HepG2 (cell line): ENCODE results near the gene HOXC5. TPM values are rescaled to one million over a fixed set of nuclear protein-coding genes. Genes with fewer than 3 reads are reported as not detected.
"Not testable (repeated sequence)": the region's sequence is repeated elsewhere in the genome, so short reads cannot be mapped to it uniquely, and the experiment has no call there.

Experiments
- ATAC-seq: fragments of 200-7000 bp; cut with Tn5 transposase; 3 replicates; pipeline ENCODE4 v1.9.1; 2020; ENCODE audit warnings: mild to moderate bottlenecking, moderate library complexity
- BruUV-seq: library from RNA; stranded (reverse); fragments of 400-500 nt; replicated peaks from 2 replicates; lab custom pipeline; 2021; lab: Mats Ljungman, UMichigan
- CTCF ChIA-PET: fragments of 300-600 bp; formaldehyde crosslinking; extraction: SDS; loops from one replicate; lab custom pipeline; 2021; ENCODE audit warnings: low total read pairs, inconsistent platforms, low intra/inter-chr PET ratio; lab: Yijun Ruan, JAX
- POLR2A ChIA-PET: fragments of 350-600 bp; sonication (Branson Sonifier 250); formaldehyde crosslinking; loops from one replicate; lab custom pipeline; 2020; ENCODE audit warnings: antibody characterized with exemption, inconsistent platforms; lab: Yijun Ruan, JAX
- DNase-seq: peaks from one replicate; pipeline ENCODE4 v3.0.0-alpha.2; 2015; ENCODE audit warnings: low spot score
- FAIRE-seq: peaks from 3 replicates; lab custom pipeline; 2011; peaks lifted over from hg19 to GRCh38; lab: Jason Lieb, UNC
- H2AFZ ChIP-seq: one replicate; pipeline ENCODE4 v1.6.1; 2011; ENCODE audit warnings: low read length, inconsistent platforms
- H3K27ac ChIP-seq: fragments of 300-600 bp; 3 replicates; pipeline ENCODE4 v1.8.0; 2011; ENCODE audit warnings: mixed run types, mild to moderate bottlenecking, mixed read lengths, low read length, inconsistent platforms; ENCODE audit not compliant: insufficient read depth; ENCODE audit errors: extremely low read length
- H3K27me3 ChIP-seq, 2 experiments: fragments of 200-600 bp in 1 of 2; 2 replicates in 1 of 2; 3 replicates in 1 of 2; pipeline versions ENCODE4 v1.6.0 to v1.8.0; 2011; ENCODE audit warnings: low read length in 2 of 2, mild to moderate bottlenecking in 2 of 2, moderate library complexity in 2 of 2, inconsistent platforms in 1 of 2; ENCODE audit not compliant: insufficient read depth in 2 of 2, control insufficient read depth in 1 of 2
- H3K36me3 ChIP-seq, 2 experiments: fragments of 200-600 bp in 1 of 2; replicated peaks in 1 of 2; 2 replicates in 1 of 2; 3 replicates in 1 of 2; pipeline versions ENCODE4 v1.5.1 to v1.8.0; 2011; ENCODE audit warnings: low read length in 2 of 2, inconsistent platforms in 1 of 2; ENCODE audit not compliant: insufficient read depth in 2 of 2, control insufficient read depth in 1 of 2
- H3K4me1 ChIP-seq: 2 replicates; pipeline ENCODE4 v1.5.1; 2012; ENCODE audit warnings: low read length, inconsistent platforms; ENCODE audit not compliant: insufficient read depth
- H3K4me2 ChIP-seq: 2 replicates; pipeline ENCODE4 v1.6.0; 2011; ENCODE audit warnings: low read depth, low read length, inconsistent platforms
- H3K4me3 ChIP-seq, 3 experiments: fragments of 200-600 bp in 1 of 3; sonication (generic), shearing (Covaris generic) in 1 of 3; replicated peaks in 1 of 3; 2 replicates each; pipeline ENCODE4 v1.5.1; 2011 to 2016; ENCODE audit warnings: low read length in 3 of 3, inconsistent platforms in 2 of 3, low read depth in 2 of 3, mild to moderate bottlenecking in 2 of 3, control low read depth in 1 of 3, mixed read lengths in 1 of 3; ENCODE audit not compliant: insufficient read depth in 1 of 3
- H3K79me2 ChIP-seq: one replicate; pipeline ENCODE4 v1.6.1; 2011; ENCODE audit warnings: low read length, inconsistent platforms; ENCODE audit not compliant: insufficient read depth
- H3K9ac ChIP-seq: 2 replicates; pipeline ENCODE4 v1.6.0; 2011; ENCODE audit warnings: mild to moderate bottlenecking, low read depth, low read length, inconsistent platforms; ENCODE audit not compliant: insufficient read depth
- H3K9me3 ChIP-seq: 2 replicates; pipeline ENCODE4 v1.5.1; 2012; ENCODE audit warnings: mild to moderate bottlenecking, low read length
- H4K20me1 ChIP-seq: 2 replicates; pipeline ENCODE4 v1.6.0; 2011; ENCODE audit warnings: inconsistent platforms, mild to moderate bottlenecking, low read length, moderate library complexity; ENCODE audit not compliant: insufficient read depth
- ZNF720 ChIP-seq: sonication (generic); formaldehyde crosslinking; IDR thresholded peaks from 2 replicates; pipeline ENCODE4 v1.4.0; 2020; ENCODE audit warnings: missing genetic modification reagents
- WGBS: methylation state at CpG from one replicate; pipeline ENCODE4 v1.1.6; 2017; ENCODE audit warnings: low lambda C conversion rate; 5-methylcytosine and 5-hydroxymethylcytosine counted together
- in situ Hi-C: cut with HindIII; loops from 2 replicates; pipeline ENCODE4 v1.10.0; 2017; ENCODE audit warnings: low pct_unique_long_range_greater_than_20kb; ENCODE audit not compliant: extremely low pct_ligation_motif_present
- intact Hi-C: fragments of 100-400 bp; cut with micrococcal nuclease; formaldehyde crosslinking; loops from one replicate; pipeline ENCODE4 v1.10.0; 2022; ENCODE audit not compliant: unreplicated experiment
- polyA plus RNA-seq, 8 experiments: library from polyadenylated mRNA; depleted of rRNA in 3 of 8; stranded (reverse) in 7 of 8; unstranded in 1 of 8; fragments of >200 nt; fragmentation: Illumina TruSeq in 4 of 8; extraction: Trizol in 4 of 8; gene quantifications; 2 replicates each; pipeline versions ENCODE4 v1.2.1 to v1.2.3, GENCODE V29; 2011 to 2016; ENCODE audit warnings: low read depth in 4 of 8, missing spikeins in 1 of 8, mixed read lengths in 1 of 8; ENCODE audit not compliant: insufficient read depth in 1 of 8
- total RNA-seq, 5 experiments: library from RNA; depleted of rRNA; stranded (reverse); fragments of >200 nt; fragmentation: Illumina TruSeq; extraction: Trizol; gene quantifications; 2 replicates each; pipeline ENCODE4 v1.2.3, GENCODE V29; 2016; ENCODE audit warnings: low read depth in 1 of 5

The HOXC5 gene
- total and polyA plus RNA-seq, 2 of the 13 experiments (the other 11 are each of a cell fraction or from before 2014, with no cell fraction given), result not detected

DNA sequence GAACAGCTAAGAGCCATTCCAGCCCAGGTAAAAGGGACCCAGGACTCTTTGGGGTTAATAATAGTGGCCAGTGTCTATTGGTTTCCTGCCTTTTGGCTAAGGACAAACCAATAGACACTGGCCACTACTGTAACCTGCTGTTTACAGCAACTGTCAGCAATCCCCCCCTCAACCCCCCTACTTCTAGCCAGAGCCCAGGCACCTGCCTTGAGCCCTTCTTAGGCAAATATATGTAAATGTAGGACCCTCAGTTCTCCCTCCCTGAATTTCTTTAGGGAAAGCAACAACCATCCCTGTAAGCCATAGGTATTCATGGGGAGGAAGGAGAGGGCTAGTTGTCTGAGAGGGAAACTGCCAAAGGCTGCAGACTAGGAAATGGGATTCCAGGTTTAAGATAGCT lies 43.1 kb downstream of the HOXC5 start:
- ChIA-PET POLR2A (no interaction called here), CTCF (no interaction called here)
- H4K20me1 ChIP-seq, result no peaks in the 10 kb centered on the region
- no peak overlapping the region for H3K4me2 ChIP-seq
- DNase-seq (no peak), ATAC-seq (no peak), FAIRE-seq (no peak)
- intact Hi-C loops, result no loop called here
- no peak overlapping the region for H3K4me3 ChIP-seq
- H3K27ac ChIP-seq, result no peak overlapping the region
- no peaks in the 10 kb centered on the region for H3K4me1 ChIP-seq
- no peaks in the 10 kb centered on the region for H3K36me3 ChIP-seq
- H2AFZ ChIP-seq, result no peak overlapping the region
- no peaks in the 10 kb centered on the region for H3K79me2 ChIP-seq
- no TSS peak for BruUV-seq
- H3K9me3 ChIP-seq, result no peaks in the 10 kb centered on the region
- no peak overlapping the region for H3K9ac ChIP-seq
- TF ChIP-seq ZNF720 (CRISPR knock-in tag), result no peak
- in situ Hi-C loops, result no loop called here
- peaks cover 1 to 9% of the 10 kb centered on the region in 2 experiments; a peak in 3 of 5 replicates for H3K27me3 ChIP-seq

DNA sequence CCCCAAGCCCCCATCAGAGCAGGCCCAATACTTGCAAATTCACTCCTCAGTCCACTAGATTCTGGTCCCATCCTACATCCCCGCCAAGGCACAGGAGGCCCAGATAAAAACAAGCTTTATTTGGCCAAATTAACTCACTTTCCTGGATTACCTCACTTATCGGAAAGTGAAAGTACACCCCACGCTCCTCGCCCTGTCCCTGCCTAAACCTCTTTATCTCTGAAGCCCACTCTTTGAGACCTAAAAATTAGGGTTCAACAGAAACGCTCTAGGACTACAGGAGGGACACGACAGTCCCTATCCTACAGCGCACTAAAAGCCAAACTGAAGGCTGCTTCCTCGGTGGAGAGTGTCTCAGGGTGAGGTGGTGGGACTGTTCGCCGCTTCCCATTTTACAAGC lies 45.0 kb downstream of the HOXC5 start:
- H3K27me3 ChIP-seq, H3K27ac ChIP-seq, H4K20me1 ChIP-seq, H3K4me3 ChIP-seq, POLR2A ChIA-PET, H3K79me2 ChIP-seq, intact Hi-C loops, H3K9me3 ChIP-seq, BruUV-seq, H3K4me2 ChIP-seq, in situ Hi-C loops, ATAC-seq, H3K36me3 ChIP-seq, FAIRE-seq, DNase-seq, H3K4me1 ChIP-seq, H2AFZ ChIP-seq, H3K9ac ChIP-seq, CTCF ChIA-PET: not testable (repeated sequence)
- 73% methylated on average over 10 of the region's 10 CpGs for WGBS

DNA sequence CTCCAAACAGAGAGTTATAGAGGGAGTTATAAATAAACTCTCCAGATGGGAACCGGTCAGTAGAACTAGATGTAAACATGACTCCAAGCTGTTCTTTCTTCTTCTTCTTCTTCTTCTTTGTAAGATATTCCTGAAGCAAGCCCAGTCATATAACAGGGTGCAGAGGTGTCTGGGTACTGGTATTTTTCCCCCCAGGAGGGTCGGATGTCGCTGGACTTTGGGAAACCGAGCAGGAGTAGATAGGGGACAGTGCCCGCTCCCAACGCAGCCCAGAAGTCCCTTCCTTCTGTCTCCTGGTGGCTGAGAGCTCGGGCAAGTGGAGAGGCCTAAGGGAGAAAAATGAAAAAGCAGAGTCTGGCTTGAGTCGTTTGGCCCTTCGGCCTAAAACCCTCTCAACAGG lies 46.3 kb downstream of the HOXC5 start:
- in situ Hi-C loops, result not testable (repeated sequence)

GRCh38 chr12:54080008-54080924 lies 47.4 kb downstream of the HOXC5 start:
- POLR2A ChIA-PET, H3K36me3 ChIP-seq, H3K9ac ChIP-seq, H3K79me2 ChIP-seq, H3K4me2 ChIP-seq, H3K4me1 ChIP-seq, DNase-seq, H3K4me3 ChIP-seq, H3K9me3 ChIP-seq, intact Hi-C loops, CTCF ChIA-PET, FAIRE-seq, ATAC-seq, in situ Hi-C loops, BruUV-seq, H2AFZ ChIP-seq, H4K20me1 ChIP-seq, H3K27ac ChIP-seq: not testable (repeated sequence)
- peaks cover 1 to 13% of the 10 kb centered on the region in 2 experiments; a peak in 3 of 5 replicates for H3K27me3 ChIP-seq
- WGBS, result 76% methylated on average over 19 of the region's 19 CpGs

More for the DNA sequence above, 46.3 kb downstream of the HOXC5 start:
- H3K4me1 ChIP-seq, ATAC-seq, H3K4me2 ChIP-seq, H2AFZ ChIP-seq, H3K4me3 ChIP-seq, H3K27ac ChIP-seq, CTCF ChIA-PET, BruUV-seq, FAIRE-seq, H3K9me3 ChIP-seq, H3K79me2 ChIP-seq, POLR2A ChIA-PET, intact Hi-C loops, H4K20me1 ChIP-seq, DNase-seq, H3K36me3 ChIP-seq, H3K9ac ChIP-seq: not testable (repeated sequence)
- peaks cover 1 to 13% of the 10 kb centered on the region in 2 experiments; a peak in 2 of 5 replicates for H3K27me3 ChIP-seq
- WGBS, result 45% methylated on average over 8 of the region's 9 CpGs
